ENCODE results near the gene SCN2B. TPM values are rescaled to one million over a fixed set of nuclear protein-coding genes. Genes with fewer than 3 reads are reported as not detected.

SCN2B gene
- total RNA-seq, 1 donor from 2014 or later: not detected

GRCh38 chr11:118144301-118145268 lies 31.9 kb downstream of the SCN2B start:
- H3K36me3 Mint-ChIP-seq (ENCODE audit: low read depth): no peaks in the 10 kb centered on the region
- intact Hi-C loops (cut with micrococcal nuclease): loop anchor here (1.0 to 5.0 kb wide), 12 partner anchors 9 to 515 kb away; partner anchors contain the start of genes ATP5MG, CD3D, CD3G and UBE4A
- peak overlapping the region; percentile 87 for H3K4me3 Mint-ChIP-seq
- H3K4me1 Mint-ChIP-seq (ENCODE audit: low read depth): peaks cover 17% of the 10 kb centered on the region
- H3K9me3 Mint-ChIP-seq: no peaks in the 10 kb centered on the region
- H3K27ac Mint-ChIP-seq: peak overlapping the region; percentile 9
- H3K27me3 Mint-ChIP-seq (ENCODE audit: insufficient read depth): peaks cover 41% of the 10 kb centered on the region
- DNase-seq (ENCODE audit: low spot score): no peak

- Mint-ChIP-seq H3K27me3 (ENCODE audit: insufficient read depth) (peaks cover 47% of the 10 kb centered on the region), H3K9me3 (no peaks in the 10 kb centered on the region), H3K4me1 (ENCODE audit: low read depth) (peaks cover 17% of the 10 kb centered on the region), H3K27ac (no peak overlapping the region), H3K36me3 (ENCODE audit: low read depth) (no peaks in the 10 kb centered on the region), H3K4me3 (no peak overlapping the region)
- no peak for DNase-seq (ENCODE audit: low spot score)
- intact Hi-C loops (cut with micrococcal nuclease): loop anchor here (2.0 kb wide), 2 partner anchors 215 to 467 kb away; partner anchors contain the start of gene UBE4A
Measured at GRCh38 chr11:118143661-118144185, 32.7 kb downstream of the SCN2B start.

GRCh38 chr11:118142809-118143208 lies 33.6 kb downstream of the SCN2B start:
- peaks cover 17% of the 10 kb centered on the region for H3K4me1 Mint-ChIP-seq (ENCODE audit: low read depth)
- DNase-seq (ENCODE audit: low spot score): no peak
- no peaks in the 10 kb centered on the region for H3K36me3 Mint-ChIP-seq (ENCODE audit: low read depth)
- intact Hi-C loops (cut with micrococcal nuclease): no loop called here
- H3K27ac Mint-ChIP-seq: no peak overlapping the region
- H3K27me3 Mint-ChIP-seq (ENCODE audit: insufficient read depth): peaks cover 45% of the 10 kb centered on the region
- H3K9me3 Mint-ChIP-seq: no peaks in the 10 kb centered on the region
- H3K4me3 Mint-ChIP-seq: no peak overlapping the region

DNA sequence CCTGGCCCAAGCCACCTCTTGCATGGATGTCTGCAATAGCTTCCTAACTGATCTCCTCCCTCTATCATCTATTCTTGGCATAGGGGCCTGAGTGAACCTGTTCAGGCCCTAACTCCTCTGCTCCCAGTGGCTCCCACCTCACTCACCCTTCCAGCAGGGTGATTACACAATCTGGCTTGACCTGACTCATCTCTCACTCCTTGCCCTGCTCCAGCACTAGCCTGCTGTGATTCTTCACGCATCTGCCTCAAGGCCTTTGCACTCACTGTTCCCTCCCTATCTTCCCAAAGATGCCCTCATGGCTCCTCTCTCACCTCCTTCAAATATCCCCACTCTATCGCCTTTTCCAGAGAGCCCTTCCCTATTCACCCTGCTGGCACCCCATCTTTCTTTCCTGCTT lies 34.4 kb downstream of the SCN2B start:
- H3K36me3 Mint-ChIP-seq (ENCODE audit: low read depth): no peaks in the 10 kb centered on the region
- H3K9me3 Mint-ChIP-seq: no peaks in the 10 kb centered on the region
- peaks cover 39% of the 10 kb centered on the region for H3K27me3 Mint-ChIP-seq (ENCODE audit: insufficient read depth)
- no peak overlapping the region for H3K4me3 Mint-ChIP-seq
- intact Hi-C loops (cut with micrococcal nuclease): no loop called here
- DNase-seq (ENCODE audit: low spot score): no peak
- H3K27ac Mint-ChIP-seq: no peak overlapping the region
- peaks cover 17% of the 10 kb centered on the region for H3K4me1 Mint-ChIP-seq (ENCODE audit: low read depth)

GRCh38 chr11:118139578-118139977 lies 36.9 kb downstream of the SCN2B start:
- Mint-ChIP-seq H3K4me3 (no peak overlapping the region), H3K27me3 (ENCODE audit: insufficient read depth) (peaks cover 27% of the 10 kb centered on the region), H3K36me3 (ENCODE audit: low read depth) (no peaks in the 10 kb centered on the region), H3K27ac (no peak overlapping the region), H3K4me1 (ENCODE audit: low read depth) (peaks cover 12% of the 10 kb centered on the region), H3K9me3 (no peaks in the 10 kb centered on the region)
- no peak for DNase-seq (ENCODE audit: low spot score)
- intact Hi-C loops (cut with micrococcal nuclease): no loop called here

DNA sequence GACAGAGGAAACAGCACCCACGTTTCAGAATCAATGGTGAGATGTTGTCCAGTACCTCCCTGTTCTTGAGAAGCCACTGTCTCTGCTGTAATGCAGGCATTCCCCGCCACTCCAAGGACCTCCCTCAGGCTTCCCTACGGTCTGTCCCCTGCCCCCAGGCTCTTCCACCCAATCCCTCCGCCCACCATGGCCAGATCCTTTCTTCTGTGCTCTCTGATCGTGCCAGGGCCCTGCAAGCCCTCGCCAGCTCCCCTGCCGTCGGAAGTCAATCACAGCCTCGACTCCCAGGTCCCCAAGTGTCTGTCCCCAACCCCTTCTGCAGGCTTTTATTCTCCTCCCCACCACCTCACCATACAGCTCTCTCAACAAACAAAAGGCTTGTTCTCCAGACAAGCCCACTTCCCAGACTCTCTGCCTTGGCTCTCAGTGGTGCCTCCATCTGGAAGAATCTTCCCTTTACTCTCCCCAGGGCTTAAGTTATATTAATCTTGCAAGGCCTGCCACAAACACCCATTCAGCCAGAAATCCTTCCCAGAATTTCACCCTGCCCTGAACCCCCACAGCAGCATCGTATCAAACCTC lies 37.5 kb downstream of the SCN2B start:
- DNase-seq (ENCODE audit: low spot score): no peak
- Mint-ChIP-seq H3K27me3 (ENCODE audit: insufficient read depth) (peaks cover 24% of the 10 kb centered on the region), H3K36me3 (ENCODE audit: low read depth) (no peaks in the 10 kb centered on the region), H3K4me1 (ENCODE audit: low read depth) (peaks cover 12% of the 10 kb centered on the region), H3K4me3 (no peak overlapping the region), H3K9me3 (no peaks in the 10 kb centered on the region), H3K27ac (no peak overlapping the region)
- intact Hi-C loops (cut with micrococcal nuclease): no loop called here

GRCh38 chr11:118136801-118137200 lies 39.6 kb downstream of the SCN2B start:
- H3K36me3 Mint-ChIP-seq (ENCODE audit: low read depth): no peaks in the 10 kb centered on the region
- DNase-seq (ENCODE audit: low spot score): no peak
- no peak overlapping the region for H3K27ac Mint-ChIP-seq
- H3K4me3 Mint-ChIP-seq: no peak overlapping the region
- no peaks in the 10 kb centered on the region for H3K9me3 Mint-ChIP-seq
- H3K27me3 Mint-ChIP-seq (ENCODE audit: insufficient read depth): peaks cover 24% of the 10 kb centered on the region
- intact Hi-C loops (cut with micrococcal nuclease): no loop called here
- H3K4me1 Mint-ChIP-seq (ENCODE audit: low read depth): no peaks in the 10 kb centered on the region

DNA sequence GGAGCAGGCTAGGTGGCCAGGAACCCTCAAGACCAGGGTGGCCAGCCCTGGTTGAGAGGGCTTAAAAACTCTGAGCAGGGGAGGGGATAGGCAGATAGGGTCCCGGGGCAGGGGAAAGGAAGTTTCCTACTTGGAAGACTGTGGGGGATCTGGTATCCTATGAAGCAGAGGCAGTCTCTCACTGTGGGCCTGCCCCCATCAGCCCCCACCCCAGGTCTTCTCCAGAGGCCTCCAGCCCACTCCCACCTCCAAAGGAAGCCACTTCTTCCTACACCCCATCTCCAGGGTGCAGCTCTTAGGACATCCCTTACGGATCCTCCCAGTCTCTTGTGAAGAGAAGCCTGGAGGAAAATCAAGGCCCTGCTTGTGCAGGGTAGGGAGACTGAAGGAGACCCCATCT lies 40.1 kb downstream of the SCN2B start:
- Mint-ChIP-seq H3K27ac (no peak overlapping the region), H3K4me3 (no peak overlapping the region), H3K36me3 (ENCODE audit: low read depth) (no peaks in the 10 kb centered on the region), H3K9me3 (no peaks in the 10 kb centered on the region), H3K4me1 (ENCODE audit: low read depth) (no peaks in the 10 kb centered on the region), H3K27me3 (ENCODE audit: insufficient read depth) (peaks cover 23% of the 10 kb centered on the region)
- intact Hi-C loops (cut with micrococcal nuclease): no loop called here
- DNase-seq (ENCODE audit: low spot score): no peak

GRCh38 chr11:118135796-118136165 lies 40.7 kb downstream of the SCN2B start:
- DNase-seq (ENCODE audit: low spot score): no peak
- Mint-ChIP-seq H3K4me1 (ENCODE audit: low read depth) (no peaks in the 10 kb centered on the region), H3K4me3 (no peak overlapping the region), H3K27ac (no peak overlapping the region), H3K27me3 (ENCODE audit: insufficient read depth) (peaks cover 21% of the 10 kb centered on the region), H3K9me3 (no peaks in the 10 kb centered on the region), H3K36me3 (ENCODE audit: low read depth) (no peaks in the 10 kb centered on the region)
- intact Hi-C loops (cut with micrococcal nuclease): no loop called here

- intact Hi-C loops (cut with micrococcal nuclease): no loop called here
- Mint-ChIP-seq H3K4me1 (ENCODE audit: low read depth) (no peaks in the 10 kb centered on the region), H3K27me3 (ENCODE audit: insufficient read depth) (peaks cover 17% of the 10 kb centered on the region), H3K4me3 (no peak overlapping the region), H3K27ac (no peak overlapping the region), H3K36me3 (ENCODE audit: low read depth) (no peaks in the 10 kb centered on the region), H3K9me3 (no peaks in the 10 kb centered on the region)
- DNase-seq (ENCODE audit: low spot score): no peak
Measured at GRCh38 chr11:118135051-118135795, 41.2 kb downstream of the SCN2B start.

GRCh38 chr11:118133816-118134215 lies 42.6 kb downstream of the SCN2B start:
- no peaks in the 10 kb centered on the region for H3K9me3 Mint-ChIP-seq
- no peaks in the 10 kb centered on the region for H3K4me1 Mint-ChIP-seq (ENCODE audit: low read depth)
- H3K4me3 Mint-ChIP-seq: no peak overlapping the region
- intact Hi-C loops (cut with micrococcal nuclease): no loop called here
- no peaks in the 10 kb centered on the region for H3K36me3 Mint-ChIP-seq (ENCODE audit: low read depth)
- peaks cover 11% of the 10 kb centered on the region for H3K27me3 Mint-ChIP-seq (ENCODE audit: insufficient read depth)
- no peak for DNase-seq (ENCODE audit: low spot score)
- H3K27ac Mint-ChIP-seq: no peak overlapping the region

GRCh38 chr11:118132385-118133151 lies 43.9 kb downstream of the SCN2B start:
- intact Hi-C loops (cut with micrococcal nuclease): no loop called here
- no peaks in the 10 kb centered on the region for H3K9me3 Mint-ChIP-seq
- no peak overlapping the region for H3K27ac Mint-ChIP-seq
- no peaks in the 10 kb centered on the region for H3K4me1 Mint-ChIP-seq (ENCODE audit: low read depth)
- H3K36me3 Mint-ChIP-seq (ENCODE audit: low read depth): no peaks in the 10 kb centered on the region
- no peak overlapping the region for H3K4me3 Mint-ChIP-seq
- no peak for DNase-seq (ENCODE audit: low spot score)
- peaks cover 11% of the 10 kb centered on the region for H3K27me3 Mint-ChIP-seq (ENCODE audit: insufficient read depth)

Data from activated T-helper 1 cell treated with anti-CD3 and anti-CD28 coated beads, Interleukin-12 subunit alpha, Interleukin-12 subunit beta, Interleukin-2, Interleukin-4 antibody, amounts not matched to agents 30 ng/mL and 10 ng/mL and 1 ng/mL, durations not matched to agents 14 hours and 24 hours and 36 hours (primary cell).